NCI-H2196 (cell line): ENCODE results near the gene VCX3B.
"Not testable (repeated sequence)": the region's sequence is repeated elsewhere in the genome, so short reads cannot be mapped to it uniquely, and the experiment has no call there.

Experiments used
- DNase-seq: peaks from one replicate; lab custom pipeline; 2025; ENCODE audit not compliant: unreplicated experiment; lab: John Stamatoyannopoulos, UW

Gene VCX3B

DNA sequence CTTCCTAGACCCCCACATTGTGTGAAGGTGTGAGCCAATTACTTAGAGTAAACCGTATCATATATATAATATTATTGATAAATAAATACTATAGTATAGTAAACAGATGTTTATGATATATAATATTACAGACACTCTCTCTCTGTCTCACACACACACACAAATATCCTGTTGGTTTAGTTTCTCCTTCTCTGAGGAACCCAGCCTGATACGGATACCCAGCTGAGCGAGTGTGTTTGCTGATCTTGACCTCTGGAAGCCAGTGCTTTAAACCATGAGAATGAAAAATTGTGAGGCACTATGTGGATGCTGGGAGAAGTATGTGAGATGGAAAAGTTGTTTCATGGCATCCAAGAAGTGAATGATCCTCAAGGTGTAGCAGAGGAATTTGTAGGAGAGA is at the start of gene VCX3B:
TSS of gene VCX3B (plus strand) at position 301 of the 400 bp plus-strand sequence. CDS start 621 bp downstream, outside the sequence.
- not testable (repeated sequence) for DNase-seq

DNA sequence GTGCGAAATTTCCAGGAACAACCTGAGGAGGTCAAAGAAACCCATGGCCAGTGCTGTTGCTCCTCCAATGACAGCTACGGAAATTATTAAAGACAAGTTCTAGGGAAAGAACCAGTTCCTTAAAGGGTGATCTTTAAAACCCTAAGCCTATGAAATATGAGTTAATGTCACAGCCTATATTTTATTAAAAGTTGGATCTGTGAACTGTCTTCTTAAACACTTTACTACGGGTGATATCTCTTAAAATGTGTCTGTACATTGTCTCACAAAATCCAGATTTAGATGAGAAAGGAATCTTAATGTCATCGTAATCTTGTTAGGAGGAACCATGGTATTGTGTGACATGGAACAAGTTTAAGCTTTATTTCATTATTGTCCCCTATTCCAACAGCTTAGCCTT is 46.3 kb upstream of the VCX3B start:
- DNase-seq: no peak

DNA sequence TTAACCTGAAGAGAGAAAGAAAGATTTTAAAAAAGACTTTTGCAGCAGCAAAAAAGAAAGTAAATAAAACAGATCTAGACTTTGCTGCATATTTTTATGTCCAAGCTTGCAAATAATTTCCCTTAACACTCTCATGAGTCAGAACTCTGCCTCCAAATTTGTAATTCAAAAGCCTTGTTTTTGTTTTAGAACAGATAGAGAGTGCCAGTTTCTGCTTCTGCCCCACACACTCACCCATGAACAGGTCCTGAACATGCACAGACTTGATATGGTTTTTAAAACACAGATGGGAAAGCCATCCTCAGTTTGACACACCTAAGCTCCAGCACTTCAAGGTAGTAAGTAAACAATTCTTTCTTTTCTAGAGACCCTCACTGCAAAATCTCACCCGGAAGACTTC is 39.7 kb upstream of the VCX3B start:
- DNase-seq: no peak

DNA sequence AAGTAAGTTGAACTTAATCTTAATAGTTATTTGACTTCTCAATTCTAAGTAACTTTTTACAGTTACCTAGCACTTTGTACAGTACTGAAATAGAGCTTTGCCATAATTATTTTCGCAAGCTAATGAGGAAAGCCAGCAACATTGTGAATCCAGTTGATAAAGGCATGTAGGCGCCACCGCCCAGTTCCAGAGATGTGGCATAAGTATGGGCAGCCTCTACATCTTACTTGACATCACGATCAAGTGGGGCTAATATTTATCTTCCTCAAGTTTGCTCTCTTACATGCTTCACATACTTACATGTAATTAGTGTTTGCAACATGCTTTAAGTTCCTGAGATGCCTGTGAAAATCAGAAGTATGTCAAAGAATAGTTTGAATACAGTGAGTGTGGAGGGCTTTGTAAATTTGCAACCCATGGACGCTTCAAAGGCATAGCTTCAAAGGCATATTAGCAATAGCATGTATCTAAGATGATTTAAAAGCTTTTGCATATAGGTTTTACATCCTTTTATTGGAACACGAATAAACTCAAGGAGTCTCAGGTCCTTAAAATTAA is 34.9 kb upstream of the VCX3B start:
- DNase-seq: no peak

DNA sequence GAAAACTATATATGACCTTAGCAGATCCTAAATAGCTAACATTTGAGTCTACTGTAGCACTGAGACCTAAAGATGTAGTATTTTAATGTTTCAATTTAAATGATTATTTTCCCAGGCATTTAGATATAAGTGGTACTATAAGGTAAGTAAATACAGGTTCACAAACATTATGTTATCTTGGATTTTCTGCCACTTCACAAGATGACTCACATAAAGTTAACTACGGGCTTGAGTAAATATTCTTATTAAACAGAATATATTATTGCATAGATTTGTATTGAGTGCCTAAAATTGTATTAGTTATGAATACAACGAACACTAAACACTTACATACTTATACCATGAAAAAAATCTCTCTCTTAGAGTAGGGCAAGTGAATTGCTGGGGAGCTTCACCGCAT is 34.2 kb upstream of the VCX3B start:
- DNase-seq: no peak

DNA sequence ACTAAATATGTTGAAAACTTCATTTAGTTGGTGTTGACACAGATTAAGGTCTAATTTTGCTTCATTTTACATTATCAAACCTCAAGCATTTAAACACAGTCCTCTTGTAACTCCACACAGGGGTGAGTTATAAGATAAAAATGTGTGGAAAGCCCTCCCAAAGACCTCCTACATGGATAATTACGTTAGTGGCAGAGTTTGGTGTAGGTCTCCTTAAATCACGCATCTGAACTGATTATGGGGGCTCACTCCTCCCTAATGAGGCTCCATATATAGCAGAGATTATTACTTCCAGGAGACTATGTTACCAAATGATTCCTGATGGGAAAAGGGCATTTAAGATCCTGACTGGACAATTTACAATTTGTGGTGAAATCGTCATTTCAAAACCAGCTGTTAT is 32.2 kb upstream of the VCX3B start:
- no peak for DNase-seq

DNA sequence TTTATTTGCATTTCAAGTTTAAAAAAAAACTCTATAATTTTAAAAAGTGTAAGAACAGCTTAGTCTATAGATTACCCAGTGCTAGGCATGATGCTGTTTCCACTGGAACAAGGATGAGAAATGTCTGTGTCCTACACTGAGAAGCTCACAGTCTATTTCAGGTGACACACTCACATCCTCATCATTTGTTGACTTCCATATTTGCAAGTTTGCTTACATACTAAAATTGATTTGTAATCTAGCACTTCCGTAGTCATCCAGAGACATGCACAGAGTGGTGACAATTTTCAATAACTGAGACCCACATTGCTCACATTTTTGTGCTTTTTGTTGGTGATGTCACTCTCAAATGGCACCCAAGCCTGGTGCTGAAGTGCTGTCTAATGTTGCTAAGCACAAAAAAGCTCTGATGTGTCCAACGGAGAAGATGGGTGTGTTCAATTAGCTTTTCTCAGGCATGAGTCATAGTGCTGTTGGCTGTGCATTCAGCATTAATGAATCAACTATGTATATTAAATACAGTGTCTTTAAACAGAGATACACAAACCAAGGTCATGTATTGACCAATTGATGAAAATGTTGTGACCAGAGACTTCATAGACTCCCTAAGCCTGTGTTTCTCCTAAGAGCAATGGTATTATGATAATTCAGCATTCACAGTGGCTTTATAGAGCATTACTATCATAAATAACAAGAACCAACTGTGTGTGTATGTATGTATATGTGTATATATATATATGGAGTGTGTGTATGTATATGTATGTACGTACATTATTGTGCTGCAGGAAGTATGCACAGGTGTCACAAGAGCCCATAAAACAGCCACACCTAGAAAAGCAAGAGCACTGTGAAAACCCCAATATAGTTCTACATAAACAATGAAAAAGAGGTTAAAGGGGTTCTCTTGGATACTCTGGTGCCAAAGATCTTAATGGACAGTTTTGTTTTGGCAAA is 31.2 kb upstream of the VCX3B start:
- no peak for DNase-seq

DNA sequence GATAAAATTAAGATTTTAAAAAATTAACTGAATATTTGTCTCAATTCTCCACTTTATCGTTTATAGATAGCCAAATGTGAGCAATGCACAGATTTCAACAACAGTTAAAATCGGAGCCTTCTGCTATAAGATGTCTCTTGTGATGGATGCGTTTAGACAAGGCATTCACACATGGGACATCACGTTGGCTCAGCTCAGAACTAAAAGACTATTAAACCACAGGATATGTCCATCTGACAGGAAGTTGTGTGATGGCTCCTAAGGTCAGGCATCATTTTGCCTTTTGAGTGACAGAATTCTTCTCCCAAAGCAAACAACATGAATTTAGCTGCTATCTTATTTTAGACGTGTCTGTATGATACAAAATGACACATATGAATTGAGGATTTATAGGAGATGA is 17.3 kb upstream of the VCX3B start:
- no peak for DNase-seq

DNA sequence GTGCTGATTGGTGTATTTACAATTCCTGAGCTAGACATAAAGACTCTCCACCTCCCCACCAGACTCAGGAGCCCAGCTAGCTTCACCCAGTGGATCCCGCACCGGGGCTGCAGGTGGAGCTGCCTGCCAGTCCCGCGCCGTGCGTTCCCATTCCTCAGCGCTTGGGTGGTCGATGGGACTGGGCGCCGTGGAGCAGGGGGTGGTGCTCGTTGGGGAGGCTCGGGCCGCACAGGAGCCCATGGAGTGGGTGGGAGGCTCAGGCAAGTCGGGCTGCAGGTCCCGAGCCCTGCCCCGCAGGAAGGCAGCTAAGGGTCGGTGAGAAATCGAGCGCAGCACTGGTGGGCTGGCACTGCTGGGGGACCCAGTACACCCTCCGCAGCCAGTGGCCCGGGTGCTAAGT is 12.3 kb upstream of the VCX3B start:
- not testable (repeated sequence) for DNase-seq

DNA sequence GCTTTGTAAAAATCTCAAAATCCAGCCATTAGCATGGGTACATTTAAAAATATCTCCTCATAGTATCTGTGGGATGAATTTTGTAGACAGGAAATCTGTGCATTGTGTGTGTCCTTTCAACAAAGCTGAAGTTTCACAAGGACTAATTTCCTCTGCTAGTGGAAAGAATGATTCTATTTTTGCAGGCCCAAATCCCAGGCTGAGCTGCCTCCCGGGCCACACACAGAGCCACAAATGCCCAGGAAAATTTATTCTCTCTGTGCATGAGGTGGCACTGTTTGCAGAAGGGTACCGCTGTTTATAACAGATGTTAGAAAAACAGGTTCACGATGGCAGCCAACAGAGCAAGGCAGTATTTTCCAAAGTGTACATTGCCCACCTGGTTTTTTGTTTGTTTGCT is 11.0 kb upstream of the VCX3B start:
- DNase-seq: no peak

DNA sequence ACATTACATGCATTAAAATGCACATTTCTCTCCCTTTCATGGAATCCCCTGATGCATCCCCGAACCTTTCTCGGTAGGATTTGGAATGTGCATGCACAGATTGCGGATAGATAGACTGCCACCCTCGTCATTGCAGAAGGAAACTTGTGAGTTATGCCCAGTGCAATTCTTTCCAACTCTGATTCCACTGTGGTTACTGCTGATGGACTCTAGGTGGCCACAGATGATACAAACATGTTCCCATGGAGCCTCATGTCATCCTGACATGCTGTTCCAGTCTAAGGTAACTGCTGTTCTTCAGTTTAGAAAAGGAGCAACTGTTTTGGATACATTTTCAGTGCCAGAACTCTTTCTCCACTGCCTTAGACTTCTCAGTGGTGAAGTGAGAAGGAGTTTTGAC is 9.1 kb upstream of the VCX3B start:
- DNase-seq: no peak

DNA sequence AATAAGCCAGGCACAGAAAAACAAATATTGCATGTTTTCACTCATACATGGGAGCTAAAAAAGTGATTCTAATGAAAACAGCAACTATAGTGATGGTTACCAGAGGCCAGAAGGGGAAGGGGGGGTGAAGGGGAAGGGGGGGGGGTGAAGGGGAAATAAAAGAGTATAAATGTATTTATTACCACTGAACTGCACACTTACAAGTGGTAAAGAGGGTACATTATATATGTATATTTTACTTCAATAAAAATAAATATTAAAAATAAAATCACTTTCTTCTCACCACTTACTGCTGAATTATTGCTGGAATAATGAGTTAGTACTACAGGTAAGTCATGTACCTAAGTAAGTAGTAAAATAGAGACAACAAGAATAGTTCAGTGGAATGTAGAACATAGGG is 2.1 kb upstream of the VCX3B start:
- no peak for DNase-seq

DNA sequence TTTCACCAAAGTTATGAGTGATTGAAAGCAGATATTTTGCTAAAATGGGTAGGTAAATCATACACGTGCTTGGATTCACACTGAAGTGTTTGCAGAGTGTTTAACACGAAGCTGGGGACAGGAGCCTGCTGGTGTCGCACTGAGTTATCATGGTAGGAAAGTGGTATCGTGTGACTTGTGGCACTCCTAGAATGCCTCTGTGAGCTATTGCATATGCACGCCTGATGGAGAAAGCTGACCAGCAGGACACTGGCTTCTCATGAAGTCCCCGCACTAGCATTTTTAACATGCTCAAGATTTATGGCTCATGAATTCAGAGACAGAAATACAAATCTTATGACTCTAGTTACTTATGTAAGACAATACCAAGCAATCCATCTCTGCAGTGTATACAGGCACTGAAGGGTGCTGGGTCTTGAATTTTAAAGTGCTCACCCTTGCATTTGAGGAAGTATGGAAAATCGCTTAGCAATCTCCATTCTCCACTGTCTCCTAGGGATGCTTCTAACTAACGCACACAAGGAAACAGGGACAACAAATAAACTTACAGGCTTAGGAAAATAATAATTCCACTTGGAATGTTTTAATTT is 19.8 kb downstream of the VCX3B start:
- DNase-seq: no peak

DNA sequence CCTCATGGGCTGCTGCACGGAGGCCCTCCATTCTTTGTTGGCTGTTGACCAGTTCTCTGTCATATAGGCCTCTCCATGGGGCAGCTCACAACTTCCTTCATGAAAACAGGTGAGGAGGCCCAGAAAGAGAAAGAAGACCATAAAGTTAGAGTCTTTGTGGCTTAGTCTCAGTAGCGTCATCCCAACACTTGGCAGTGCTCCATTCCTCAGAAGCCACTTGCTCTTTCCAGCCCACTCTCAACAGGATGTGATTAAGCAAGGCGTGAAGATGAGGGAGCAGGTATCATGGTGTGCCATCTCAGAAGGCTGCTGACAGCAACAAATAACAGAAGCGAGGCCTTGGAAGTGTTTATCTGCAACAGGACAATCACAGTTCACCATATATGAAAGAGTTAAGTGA is 30.4 kb downstream of the VCX3B start:
- not testable (repeated sequence) for DNase-seq

DNA sequence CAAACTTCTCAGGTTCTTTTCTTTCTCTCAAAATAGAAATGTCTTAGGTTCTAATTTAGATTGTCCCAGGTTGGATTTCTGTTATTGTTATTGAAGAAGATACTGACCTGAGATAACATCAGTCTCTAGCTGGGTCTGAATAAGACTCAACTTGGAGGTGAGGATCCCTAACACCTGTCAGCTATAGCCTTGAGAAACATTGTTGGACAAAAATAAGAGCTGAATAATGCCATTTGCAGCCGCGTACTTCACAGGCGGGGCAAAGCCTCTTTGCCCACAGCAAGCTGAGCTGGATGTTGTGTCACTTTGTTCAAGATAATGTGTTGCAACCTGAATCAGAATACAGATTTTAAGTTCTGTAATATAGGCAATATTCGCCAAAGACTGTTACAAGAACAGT is 35.6 kb downstream of the VCX3B start:
- DNase-seq: no peak

DNA sequence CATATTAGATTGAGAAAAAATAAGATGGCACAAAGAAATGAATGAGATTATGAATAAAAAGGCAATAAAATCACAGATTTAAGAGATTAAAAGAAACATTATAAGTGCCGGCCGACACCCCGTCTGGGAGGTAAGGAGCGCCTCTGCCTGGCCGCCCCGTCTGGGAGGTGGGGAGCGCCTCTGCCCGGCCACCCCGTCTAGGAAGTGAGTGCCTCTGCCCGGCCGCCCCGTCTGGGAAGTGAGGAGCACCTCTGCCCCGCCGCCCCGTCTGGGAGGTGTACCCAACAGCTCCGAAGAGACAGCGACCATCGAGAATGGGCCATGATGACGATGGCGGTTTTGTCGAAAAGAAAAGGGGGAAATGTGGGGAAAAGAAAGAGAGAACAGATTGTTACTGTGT is 37.5 kb downstream of the VCX3B start:
- not testable (repeated sequence) for DNase-seq

DNA sequence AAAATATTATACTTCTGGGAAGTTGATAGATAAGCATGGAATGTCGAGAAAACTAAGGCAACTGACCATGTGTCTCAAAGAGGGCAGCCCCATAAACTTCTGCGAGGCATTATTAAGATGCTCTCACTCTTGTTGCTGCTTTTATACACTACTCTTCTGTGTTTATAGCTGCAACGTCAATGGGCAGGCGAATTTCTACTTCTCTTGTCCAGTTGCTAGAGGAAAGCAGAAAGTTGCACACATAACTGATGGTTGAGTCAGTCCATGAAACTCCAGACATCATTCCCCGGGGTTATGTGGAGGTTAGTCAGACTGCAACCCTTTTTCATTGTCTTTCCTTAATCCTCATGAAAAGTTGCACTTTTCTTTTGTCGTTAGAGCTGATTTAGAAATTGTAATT is 39.8 kb downstream of the VCX3B start:
- DNase-seq: no peak
